A204.1 (cell line): ENCODE data around the gene SETD1A.
"Not testable (repeated sequence)": the region's sequence is repeated elsewhere in the genome, so short reads cannot be mapped to it uniquely, and the experiment has no call there.

Experiments used
- FAIRE-seq: peaks from 2 replicates; lab custom pipeline; 2012; peaks lifted over from hg19 to GRCh38; lab: Jason Lieb, UNC

SETD1A gene

DNA sequence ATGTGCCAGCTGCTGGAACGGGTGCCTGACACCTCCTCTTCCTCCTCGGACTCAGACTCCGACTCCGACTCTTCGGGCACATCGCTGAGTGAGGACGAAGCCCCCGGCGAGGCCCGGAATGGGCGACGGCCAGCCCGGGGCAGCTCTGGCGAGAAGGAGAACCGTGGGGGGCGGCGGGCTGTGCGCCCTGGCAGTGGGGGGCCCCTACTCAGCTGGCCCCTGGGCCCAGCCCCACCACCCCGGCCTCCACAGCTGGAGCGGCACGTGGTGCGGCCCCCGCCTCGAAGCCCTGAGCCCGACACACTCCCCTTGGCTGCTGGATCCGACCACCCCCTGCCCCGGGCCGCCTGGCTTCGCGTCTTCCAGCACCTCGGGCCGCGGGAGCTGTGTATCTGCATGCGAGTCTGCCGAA lies 27.4 kb upstream of the SETD1A start:
- no peak for FAIRE-seq

DNA sequence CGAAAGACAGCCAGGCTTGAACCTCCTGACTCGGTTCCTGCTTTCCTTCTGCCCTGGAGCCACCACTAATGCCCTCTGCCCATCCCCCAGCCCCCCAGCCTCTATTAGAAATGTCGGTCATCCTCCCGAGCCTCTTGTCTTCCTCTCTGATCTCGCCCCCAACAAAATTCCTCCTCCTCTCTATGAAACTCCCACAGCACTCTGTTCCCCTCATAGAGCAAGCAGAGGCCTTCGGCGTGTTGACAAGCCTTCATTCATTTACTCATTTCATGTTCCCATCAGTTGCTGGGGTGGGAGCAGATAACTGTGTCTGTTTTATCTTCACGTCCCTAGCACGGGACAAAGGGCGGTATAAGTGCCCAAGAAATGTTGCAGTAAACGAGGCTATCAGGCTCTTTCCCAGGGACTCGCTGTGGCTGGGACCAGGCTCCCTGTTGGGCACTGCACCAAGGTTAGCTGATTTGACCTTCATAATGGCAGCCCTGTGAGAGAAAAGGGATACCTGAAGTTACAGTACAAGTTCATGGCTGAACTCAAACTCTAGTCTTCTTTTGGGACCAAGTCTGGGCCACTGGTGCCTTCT lies 26.4 kb upstream of the SETD1A start:
- no peak for FAIRE-seq

DNA sequence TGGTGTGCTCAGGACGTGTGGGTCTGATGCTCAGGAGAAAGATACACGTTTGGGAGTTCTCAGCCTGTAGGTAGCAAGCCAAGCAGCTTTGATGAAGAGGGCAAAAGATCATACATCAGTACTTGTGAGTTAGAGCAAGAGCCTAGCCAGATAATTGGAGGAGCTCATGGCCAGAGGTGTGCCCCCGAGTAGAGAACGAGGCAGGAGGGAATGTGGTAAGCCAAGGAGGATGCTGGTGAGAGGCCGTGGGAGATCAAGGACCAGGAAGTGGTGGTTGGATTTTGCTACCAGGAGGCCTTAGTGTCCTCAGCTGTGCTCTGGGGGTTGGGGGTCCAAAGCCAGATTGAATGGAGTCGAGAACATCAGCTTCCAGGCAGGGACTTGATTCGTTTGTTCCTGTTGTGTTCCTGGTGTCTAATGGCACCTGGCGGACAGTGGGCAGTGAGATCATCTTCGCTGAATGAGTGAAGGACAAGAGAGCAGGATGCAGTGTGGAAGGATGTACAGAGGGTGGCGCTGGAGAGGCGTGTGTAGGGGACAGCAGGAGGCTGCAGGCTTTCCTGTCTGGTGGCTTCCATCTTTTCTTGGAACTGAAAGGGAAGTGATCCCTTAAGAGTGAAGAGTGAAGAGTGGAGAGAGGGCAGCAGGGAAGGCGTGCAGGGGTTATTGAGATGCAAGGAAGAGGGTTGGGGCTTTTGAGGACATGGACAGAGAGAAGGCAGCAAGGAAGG lies 22.6 kb upstream of the SETD1A start:
- FAIRE-seq: no peak

DNA sequence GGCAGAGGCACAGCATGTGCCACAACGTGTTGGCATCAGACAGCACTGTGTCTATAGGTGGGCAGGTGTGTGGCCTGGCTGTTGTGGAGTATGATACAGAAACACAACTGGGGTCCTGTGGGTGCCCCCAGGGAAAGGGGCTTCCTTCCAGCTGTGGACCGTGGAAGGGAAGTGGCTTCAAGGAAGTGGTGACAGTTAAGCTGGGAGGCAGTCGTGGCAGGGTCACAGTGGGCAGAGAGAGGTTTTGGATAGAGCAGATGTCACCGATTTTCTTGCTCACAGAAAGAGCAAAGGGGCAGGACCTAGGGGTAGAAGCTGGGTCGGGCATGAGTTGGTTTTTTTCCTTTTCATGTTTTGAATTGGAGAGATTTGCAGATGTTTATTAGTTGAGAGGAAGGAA lies 19.9 kb upstream of the SETD1A start:
- FAIRE-seq: no peak

DNA sequence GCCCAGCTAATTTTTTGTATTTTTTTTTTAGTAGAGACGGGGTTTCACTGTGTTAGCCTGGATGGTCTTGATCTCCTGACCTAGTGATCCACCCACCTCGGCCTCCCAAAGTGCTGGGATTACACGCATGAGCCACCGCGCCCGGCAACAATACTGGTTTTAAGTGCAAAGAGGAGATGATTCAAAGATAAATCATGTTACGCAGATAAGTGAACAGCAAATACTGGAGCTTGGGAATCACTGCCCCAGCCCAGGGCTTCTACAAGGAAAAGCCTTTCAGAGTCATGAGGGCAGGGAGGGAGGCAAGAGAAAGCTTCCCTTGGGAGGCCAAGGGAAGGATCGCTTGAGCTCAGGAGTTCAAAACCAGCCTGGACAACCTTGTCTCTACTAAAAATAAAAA lies 18.0 kb upstream of the SETD1A start:
- not testable (repeated sequence) for FAIRE-seq

DNA sequence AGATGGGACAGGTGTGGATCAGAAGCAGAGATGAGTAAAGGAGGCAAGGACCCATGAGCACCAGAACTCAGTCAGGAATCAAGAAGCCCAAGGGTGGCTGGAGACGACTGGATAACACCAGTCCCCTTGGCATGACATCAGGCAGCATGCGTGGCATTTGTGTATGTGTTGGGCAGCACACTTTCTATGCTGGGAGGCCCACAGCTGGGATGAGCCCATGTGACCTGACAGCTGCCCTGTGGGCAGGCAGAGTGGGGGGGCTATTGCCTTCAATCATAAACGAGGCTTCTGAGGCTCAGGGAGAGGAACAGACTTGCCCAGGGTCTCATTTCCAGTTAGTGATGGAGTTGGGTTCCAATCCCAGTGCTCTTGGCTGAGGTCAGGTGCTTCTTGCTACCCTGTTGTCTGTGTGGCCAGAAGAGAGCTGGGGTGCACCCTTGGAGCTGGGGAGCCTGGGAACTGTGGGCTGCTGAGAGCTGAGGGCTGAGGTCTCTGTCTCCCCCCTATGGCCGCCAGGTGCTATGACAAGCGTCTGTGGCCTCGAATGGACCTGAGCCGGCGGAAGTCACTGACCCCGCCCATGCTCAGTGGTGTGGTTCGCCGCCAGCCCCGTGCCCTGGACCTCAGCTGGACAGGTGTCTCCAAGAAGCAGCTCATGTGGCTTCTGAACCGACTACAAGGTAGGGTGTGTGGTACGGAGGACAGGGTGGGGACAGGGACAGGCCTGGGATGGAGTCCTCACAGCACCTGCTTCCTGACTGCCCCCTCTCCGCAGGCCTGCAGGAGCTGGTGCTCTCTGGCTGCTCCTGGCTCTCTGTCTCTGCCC lies 15.7 kb upstream of the SETD1A start:
- no peak for FAIRE-seq

DNA sequence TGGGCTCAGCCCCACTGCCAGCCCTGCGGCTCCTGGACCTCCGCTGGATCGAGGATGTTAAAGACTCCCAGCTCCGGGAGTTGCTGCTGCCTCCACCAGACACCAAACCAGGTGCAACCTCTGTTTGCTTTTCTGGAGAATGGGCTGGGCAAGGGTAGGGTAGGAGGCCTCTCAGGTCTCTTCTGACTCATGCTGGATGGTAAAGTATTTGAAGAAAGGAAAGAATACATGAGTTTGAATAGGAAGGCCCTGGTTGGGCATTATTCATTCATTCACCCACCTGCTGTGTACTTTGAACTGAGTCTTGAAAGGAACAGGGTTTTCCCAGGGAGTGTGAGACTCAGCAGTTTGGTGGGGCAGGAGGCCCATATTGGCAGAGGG lies 15.1 kb upstream of the SETD1A start:
- FAIRE-seq: no peak

DNA sequence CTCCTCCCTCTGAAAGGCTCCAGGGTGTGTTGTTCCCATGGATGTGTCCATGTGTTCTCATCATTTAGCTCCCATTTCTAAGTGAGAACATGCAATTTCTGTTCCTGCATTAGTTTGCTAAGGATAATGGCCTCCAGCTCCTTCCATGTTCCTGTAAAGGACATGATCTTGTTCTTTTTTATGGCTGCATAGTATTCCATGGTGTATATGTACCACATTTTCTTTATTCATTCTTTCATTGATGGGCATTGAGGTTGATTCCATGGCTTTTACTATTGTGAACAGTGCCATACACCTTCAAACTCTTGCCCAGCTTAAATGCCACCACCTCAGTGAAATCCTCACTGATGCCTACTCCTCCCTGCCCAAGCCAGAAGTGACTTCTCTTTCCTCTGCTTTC lies 13.2 kb upstream of the SETD1A start:
- no peak for FAIRE-seq

DNA sequence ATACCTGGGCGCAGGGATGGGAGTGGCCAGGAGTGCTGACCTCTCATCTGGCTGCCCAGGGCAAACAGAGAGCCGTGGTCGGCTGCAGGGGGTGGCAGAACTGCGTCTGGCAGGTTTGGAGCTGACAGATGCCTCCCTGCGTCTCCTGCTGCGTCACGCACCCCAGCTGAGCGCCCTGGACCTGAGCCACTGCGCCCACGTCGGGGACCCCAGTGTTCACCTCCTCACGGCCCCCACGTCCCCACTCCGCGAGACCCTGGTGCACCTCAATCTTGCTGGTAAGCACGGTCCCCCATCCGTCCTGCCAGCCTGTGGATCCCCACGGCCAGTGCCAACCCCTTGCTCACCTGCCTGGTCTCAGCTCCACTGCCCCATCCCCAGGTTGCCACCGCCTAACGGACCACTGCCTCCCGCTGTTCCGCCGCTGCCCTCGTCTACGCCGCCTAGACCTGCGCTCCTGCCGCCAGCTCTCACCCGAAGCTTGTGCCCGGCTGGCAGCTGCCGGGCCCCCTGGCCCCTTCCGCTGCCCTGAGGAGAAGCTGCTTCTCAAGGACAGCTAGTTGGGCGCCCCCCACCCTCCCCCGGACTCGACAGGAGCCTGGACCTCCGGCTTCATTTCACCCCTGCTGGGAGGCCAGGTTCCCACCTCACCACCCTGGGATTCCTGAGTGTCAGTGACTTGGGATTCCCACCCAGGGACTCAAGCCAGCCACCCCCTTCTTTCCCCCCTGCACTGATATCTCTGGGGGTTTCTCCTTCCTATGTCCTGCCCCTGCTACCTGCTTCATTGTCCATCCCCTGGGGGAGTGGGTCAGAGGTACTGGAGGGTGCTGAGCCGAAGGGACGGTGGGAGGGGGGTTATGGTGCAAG lies 10.6 kb upstream of the SETD1A start:
- no peak for FAIRE-seq

DNA sequence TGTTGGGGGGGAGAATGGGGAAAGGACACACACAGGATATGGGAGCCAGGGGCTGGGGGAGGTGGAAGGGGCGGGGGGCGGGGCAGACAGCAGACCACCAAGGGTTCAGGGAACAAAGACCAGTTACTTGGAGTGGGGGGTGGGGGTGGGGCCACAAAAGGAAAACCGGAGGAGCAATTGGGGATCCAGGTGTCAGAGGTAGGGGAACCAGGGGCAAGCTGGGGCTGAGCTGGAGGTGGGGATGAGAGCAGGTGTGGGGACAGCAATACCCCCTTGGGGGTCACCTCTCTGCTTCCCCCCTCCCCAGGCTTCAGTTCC lies 10.1 kb upstream of the SETD1A start:
- FAIRE-seq: no peak

DNA sequence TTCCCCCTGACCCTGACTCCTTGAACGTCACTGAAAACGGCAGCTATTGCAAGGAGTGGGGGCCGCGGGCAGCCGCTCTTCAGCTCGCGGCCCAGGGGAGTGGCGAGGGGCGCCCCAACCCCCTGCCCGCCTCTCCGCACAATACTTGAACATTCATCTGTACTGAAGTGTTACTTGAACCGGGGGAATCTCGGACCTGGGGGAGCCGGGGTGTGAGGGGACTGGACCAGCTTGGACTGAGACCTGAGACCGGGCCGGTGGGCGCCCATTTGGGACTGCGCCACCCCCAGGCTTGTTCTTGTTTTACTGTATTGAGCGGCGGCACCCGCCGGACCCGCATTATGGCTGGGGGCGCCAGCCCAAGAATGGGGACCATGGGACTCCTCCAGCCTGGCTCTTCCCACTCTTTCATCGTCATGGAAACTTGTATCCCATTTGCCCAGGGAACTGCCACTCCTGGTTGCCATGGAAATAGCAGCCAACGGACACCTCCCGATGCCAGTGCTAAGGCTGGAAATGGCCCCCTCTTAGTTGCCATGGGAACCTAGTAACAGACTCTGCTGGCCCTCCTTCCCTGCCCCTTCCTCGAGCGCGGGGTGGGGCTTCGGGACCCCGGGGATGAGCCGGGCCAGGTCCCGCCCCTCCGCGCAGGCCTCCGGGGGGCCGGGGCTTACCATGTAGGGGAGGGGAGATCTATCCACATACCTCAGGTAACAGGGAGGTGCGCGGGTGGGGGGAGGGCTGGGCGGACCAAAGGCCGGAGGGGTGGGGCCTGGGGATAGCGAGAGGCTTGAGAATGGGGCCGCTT lies 9.5 kb upstream of the SETD1A start:
- peak; percentile 85 for FAIRE-seq

DNA sequence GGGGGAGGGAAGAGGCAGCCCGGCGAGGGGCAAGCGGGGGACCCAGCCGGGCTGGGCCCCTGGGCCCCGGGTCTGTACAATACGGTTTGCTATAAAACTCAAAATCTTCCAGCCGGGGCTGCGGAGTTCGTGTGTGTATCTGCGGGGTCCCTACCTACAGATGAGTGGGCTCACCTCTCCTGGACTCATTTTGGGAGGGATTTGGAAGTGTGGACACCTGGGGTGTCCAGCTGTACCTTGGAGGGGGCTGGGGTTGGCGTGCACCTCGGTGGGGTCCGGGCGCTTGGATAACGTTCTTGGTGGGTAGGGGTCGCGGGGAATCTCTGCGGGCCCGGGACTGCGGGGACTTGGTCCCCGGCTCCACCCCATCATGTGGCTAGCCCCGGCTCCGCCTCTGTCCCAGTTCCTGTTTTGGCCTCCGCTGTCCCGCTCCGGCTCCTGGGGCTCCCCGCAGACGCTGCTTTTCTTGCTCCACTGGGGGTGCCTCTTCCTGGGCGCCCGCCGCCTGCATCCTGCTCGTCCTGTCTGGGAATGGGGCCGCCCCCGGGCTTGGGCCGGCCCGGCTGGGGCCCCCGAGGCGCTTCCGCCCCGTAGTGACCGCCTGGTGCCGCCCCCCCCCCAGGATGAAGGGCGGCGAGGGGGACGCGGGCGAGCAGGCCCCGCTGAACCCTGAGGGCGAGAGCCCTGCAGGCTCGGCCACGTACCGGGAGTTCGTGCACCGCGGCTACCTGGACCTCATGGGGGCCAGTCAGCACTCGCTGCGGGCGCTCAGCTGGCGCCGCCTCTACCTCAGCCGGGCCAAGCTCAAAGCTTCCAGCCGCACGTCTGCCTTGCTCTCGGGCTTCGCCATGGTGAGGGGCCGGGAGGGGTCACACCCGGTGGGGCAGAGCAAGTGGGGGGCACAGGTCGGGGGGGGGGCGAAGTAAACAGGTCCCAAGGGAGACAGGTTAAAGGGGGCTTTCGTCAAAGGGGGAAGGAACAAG lies 8.6 kb upstream of the SETD1A start, which contains the start of gene ORAI3:
Gene ORAI3 (plus strand): TSS at position 402 of the 983 bp plus-strand sequence. CDS start 222 bp downstream, at position 624.
- FAIRE-seq: no peak

DNA sequence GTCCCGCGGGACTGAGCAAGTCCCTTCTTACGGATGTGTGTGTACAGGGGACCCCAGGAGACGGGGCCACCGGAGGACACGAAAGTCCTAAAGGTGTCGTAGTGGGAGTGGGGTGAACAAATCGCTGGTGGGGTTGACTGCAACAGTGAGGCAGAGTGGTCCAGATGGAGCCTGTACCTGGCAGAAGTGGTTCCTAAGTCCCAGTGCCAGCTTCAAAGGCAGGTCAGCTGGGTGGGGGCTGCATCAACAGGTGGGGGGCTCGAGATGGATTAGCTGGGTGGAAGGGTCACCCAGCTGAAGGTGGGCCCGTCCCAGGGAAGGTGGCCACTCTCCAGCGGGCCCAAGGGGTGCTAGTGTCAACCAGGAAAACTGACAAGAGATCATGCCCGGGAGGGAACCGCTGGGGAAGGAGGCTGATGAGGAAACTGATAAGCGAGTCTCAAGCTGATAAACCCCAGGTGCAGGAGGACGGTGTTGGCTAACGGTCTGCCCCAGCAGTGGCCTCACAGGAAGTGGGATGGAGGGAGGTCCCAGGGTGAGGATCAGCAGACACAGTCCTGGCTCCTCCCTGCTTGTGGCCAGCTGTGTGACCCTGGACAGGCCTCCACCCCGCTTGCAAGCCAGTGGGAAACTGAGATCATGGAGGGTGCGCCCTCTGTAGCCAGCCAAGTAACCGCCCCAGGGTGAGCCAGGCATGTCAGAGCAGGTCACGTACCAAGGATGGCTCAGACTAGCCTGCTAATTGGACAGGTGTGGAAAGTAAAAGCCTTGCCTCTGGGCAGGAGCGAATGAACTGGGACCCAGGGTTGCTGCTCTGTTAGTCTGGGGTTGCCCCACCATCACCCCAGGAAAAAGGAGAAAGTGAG lies 7.7 kb upstream of the SETD1A start:
- FAIRE-seq: no peak

DNA sequence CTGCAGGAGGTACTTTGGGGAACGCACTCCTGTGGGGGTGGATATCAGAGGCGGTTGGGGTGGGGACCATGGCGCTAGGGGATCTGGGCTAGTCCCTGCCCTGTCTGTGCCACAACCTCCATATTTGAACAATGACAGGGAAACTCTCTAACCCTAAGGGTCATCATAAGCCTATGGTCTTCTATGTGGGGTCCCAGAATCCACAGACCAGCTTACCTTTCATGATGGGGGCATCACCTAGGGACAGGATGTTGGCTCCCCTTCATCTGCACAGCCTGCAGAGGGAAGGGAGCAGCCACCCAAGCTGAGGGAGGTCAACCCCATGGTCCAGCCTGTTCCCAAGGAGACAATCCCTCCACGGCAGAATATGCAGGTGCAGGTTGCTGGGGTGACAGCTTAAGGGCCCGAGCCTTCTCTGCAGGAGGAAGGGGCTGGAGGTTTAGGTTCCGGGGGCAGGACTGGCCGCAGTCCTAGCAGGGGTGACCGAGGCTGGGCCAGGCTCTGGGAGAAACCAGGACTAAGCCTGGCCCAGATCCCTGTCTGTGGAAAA lies 7.0 kb upstream of the SETD1A start:
- FAIRE-seq: no peak

DNA sequence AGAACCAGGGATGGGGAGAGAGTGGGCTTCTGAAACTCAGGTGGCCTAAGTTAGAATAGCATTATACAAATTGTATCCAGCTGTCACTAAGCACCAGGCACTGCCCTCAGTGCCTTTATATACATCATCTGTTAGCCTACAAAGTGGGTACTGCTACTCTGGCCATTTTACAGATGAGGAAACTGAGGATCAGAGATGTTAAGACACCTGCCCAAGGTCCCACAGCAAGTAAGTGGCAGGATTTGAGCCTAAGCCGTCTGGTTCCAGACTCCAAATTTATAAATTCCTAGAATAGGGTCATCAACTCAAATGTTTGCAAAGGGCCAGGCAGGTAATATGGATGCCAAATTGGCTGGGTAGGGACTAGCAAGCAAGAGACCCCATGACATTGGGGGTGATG lies 6.4 kb upstream of the SETD1A start:
- FAIRE-seq: no peak

DNA sequence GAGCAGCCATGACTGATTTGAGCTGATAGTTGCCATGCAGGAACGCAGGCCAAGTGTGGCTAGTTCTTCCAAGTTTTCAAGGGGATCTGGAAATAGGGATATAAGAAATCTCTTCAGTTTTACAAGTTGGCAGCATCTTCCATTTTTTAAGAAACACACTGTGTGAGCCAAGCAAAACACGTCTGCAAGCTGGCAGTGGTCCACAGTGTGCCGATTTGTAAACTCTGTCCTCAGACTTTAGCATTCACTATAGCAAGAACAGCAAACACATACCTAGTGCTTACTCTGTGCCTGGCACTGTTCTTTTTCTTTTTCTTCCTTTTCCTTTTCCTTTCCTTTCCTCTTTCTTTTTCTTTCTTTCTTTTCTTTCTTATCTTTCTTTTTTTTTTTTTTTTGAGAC lies 5.8 kb upstream of the SETD1A start:
- FAIRE-seq: no peak

DNA sequence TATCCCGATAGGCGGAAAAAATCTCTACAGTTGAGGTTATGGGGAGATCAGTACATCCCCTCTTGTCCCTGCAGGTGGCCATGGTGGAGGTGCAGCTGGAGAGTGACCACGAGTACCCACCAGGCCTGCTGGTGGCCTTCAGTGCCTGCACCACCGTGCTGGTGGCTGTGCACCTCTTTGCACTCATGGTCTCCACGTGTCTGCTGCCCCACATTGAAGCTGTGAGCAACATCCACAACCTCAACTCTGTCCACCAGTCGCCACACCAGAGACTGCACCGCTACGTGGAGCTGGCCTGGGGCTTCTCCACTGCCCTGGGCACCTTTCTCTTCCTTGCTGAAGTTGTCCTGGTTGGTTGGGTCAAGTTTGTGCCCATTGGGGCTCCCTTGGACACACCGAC lies 4.4 kb upstream of the SETD1A start:
- FAIRE-seq: no peak

DNA sequence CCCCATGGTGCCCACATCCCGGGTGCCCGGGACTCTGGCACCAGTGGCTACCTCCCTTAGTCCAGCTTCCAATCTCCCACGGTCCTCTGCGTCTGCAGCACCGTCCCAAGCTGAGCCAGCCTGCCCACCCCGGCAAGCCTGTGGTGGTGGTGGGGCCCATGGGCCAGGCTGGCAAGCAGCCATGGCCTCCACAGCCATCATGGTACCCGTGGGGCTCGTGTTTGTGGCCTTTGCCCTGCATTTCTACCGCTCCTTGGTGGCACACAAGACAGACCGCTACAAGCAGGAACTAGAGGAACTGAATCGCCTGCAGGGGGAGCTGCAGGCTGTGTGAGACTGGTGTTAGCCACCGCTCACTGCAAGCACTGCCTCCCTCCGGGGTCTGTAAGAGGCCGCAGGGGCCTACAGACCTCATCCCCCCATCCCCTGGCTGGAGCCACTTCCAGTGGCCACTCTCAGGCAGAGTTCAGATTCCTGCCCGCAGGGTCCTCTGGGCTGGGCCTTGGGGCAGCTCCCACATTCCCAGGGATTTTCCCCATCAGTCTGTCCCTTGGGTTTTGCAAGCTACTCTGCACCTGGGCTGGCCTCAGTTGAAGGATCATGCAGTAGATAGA lies 3.9 kb upstream of the SETD1A start:
- no peak for FAIRE-seq

DNA sequence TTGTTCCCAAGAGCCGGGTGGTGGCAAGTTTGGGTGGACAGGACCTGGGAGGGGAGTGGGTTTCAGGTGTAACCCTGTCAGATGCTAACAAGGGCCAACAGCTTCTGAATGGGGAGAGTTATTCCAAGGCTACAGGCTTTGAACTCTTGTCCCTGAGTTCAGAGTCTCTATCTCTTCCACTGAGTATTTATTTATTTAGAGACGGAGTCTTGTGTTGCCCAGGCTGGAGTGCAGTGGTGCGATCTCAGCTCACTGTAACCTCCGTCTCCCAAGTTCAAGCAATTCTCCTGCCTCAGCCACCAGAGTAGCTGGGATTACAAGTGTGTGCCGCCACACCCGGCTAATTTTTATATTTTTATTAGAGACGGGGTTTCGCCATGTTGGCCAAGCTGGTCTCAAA lies 2.6 kb upstream of the SETD1A start:
- FAIRE-seq: no peak
